Endodermal cell (in vitro differentiated cells): ENCODE data around the gene SIKE1. TPM values are rescaled to one million over a fixed set of nuclear protein-coding genes. Genes with fewer than 3 reads are reported as not detected.

Experiments used
- DNase-seq: peaks from one replicate; pipeline ENCODE4 v3.0.0-alpha.2; 2017
- H3K27ac ChIP-seq: 2 replicates; pipeline ENCODE4 v1.5.1; 2013; ENCODE audit warnings: mild to moderate bottlenecking, low read depth, low read length, moderate library complexity
- H3K27me3 ChIP-seq: 2 replicates; pipeline ENCODE4 v1.6.1; 2013; ENCODE audit warnings: mild to moderate bottlenecking, low read length, moderate library complexity; ENCODE audit not compliant: insufficient read depth, control insufficient read depth, poor library complexity, severe bottlenecking
- H3K36me3 ChIP-seq: 2 replicates; pipeline ENCODE4 v1.7.0; 2013; ENCODE audit warnings: mild to moderate bottlenecking, low read length, moderate library complexity; ENCODE audit not compliant: control insufficient read depth, insufficient read depth
- H3K4me1 ChIP-seq: one replicate; pipeline ENCODE4 v1.7.0; 2013; ENCODE audit warnings: low read length; ENCODE audit not compliant: control insufficient read depth, insufficient read depth
- H3K4me3 ChIP-seq: 2 replicates; pipeline ENCODE4 v1.5.1; 2013; ENCODE audit warnings: mild to moderate bottlenecking, low read length, moderate library complexity
- H3K9ac ChIP-seq: 2 replicates; pipeline ENCODE4 v1.6.1; 2013; ENCODE audit warnings: mild to moderate bottlenecking, low read length, moderate library complexity; ENCODE audit not compliant: poor library complexity, severe bottlenecking; ENCODE audit errors: extremely low read depth
- H3K9me3 ChIP-seq: 2 replicates; pipeline ENCODE4 v1.6.1; 2013; ENCODE audit warnings: mild to moderate bottlenecking, low read length, moderate library complexity; ENCODE audit not compliant: control insufficient read depth
- H3K27ac Mint-ChIP-seq: 2 replicates; pipeline ENCODE4 v1.8.0; 2020; ENCODE audit warnings: mixed read lengths
- H3K27me3 Mint-ChIP-seq: 2 replicates; pipeline ENCODE4 v1.8.0; 2021; ENCODE audit warnings: mild to moderate bottlenecking, mixed read lengths; ENCODE audit not compliant: insufficient read depth
- H3K36me3 Mint-ChIP-seq: 2 replicates; pipeline ENCODE4 v1.8.0; 2020; ENCODE audit warnings: low read depth, mixed read lengths
- H3K4me1 Mint-ChIP-seq: 2 replicates; pipeline ENCODE4 v1.8.0; 2020; ENCODE audit warnings: mixed read lengths
- H3K4me3 Mint-ChIP-seq: 2 replicates; pipeline ENCODE4 v1.8.0; 2020; ENCODE audit warnings: mild to moderate bottlenecking, moderate library complexity, mixed read lengths
- H3K9me3 Mint-ChIP-seq: 2 replicates; pipeline ENCODE4 v1.8.0; 2020; ENCODE audit warnings: mild to moderate bottlenecking, mixed read lengths
- CTCF ChIP-seq: fragments of 200-600 bp; sonication (generic); conservative IDR thresholded peaks from 2 replicates; pipeline ENCODE4 v1.5.0; 2021; ENCODE audit warnings: antibody characterized with exemption, mild to moderate bottlenecking
- WGBS, 2 experiments: methylation state at CpG; one replicate each; pipeline versions ENCODE4 v1.1.5 to v1.1.7; 2013; ENCODE audit warnings: missing lambda C conversion rate in 2 of 2, mixed read lengths in 1 of 2; ENCODE audit not compliant: insufficient coverage in 1 of 2, insufficient read length in 1 of 2; 5-methylcytosine and 5-hydroxymethylcytosine counted together
- total RNA-seq, 2 donors: library from RNA; stranded (reverse); fragmentation: NEBNext Ultra II Directional in 1 of 2; extraction: Animal tissue kit (Norgen Biotek cat#: 25700) in 1 of 2; gene quantifications; 2 replicates in 1 of 2; 3 replicates in 1 of 2; pipeline ENCODE4 v1.2.1, GENCODE V29; 2021

Gene SIKE1
- total RNA-seq, 2 donors from 2014 or later = 69.0 to 72.2 TPM

- no peak for TF ChIP-seq CTCF
- H3K9me3 Mint-ChIP-seq = no peaks in the 10 kb centered on the region
- no peaks in the 10 kb centered on the region for H3K9me3 ChIP-seq
- no peak overlapping the region for H3K9ac ChIP-seq
- no peaks in the 10 kb centered on the region for H3K27me3 Mint-ChIP-seq
- DNase-seq = no peak
- H3K4me3 ChIP-seq = no peak overlapping the region
- no peaks in the 10 kb centered on the region for H3K27me3 ChIP-seq
- peaks cover 99% of the 10 kb centered on the region for H3K36me3 ChIP-seq
- no peak overlapping the region for H3K27ac ChIP-seq
- H3K36me3 Mint-ChIP-seq = peaks cover 80% of the 10 kb centered on the region
- 99 to 100% methylated on average over 1 to 2 of the region's 2 CpGs for WGBS, 2 experiments
- H3K27ac Mint-ChIP-seq = peak overlapping the region; percentile 56
- no peak overlapping the region for H3K4me3 Mint-ChIP-seq
- H3K4me1 ChIP-seq = no peaks in the 10 kb centered on the region
- peaks cover 10% of the 10 kb centered on the region for H3K4me1 Mint-ChIP-seq
Measured at GRCh38 chr1:114745291-114745690, 35.2 kb downstream of the SIKE1 start.

- Mint-ChIP-seq H3K4me1 (peaks cover 3% of the 10 kb centered on the region), H3K27me3 (no peaks in the 10 kb centered on the region), H3K4me3 (no peak overlapping the region), H3K36me3 (peaks cover 80% of the 10 kb centered on the region), H3K9me3 (no peaks in the 10 kb centered on the region), H3K27ac (no peak overlapping the region)
- Histone ChIP-seq H3K4me3 (no peak overlapping the region), H3K9ac (no peak overlapping the region), H3K4me1 (no peaks in the 10 kb centered on the region), H3K27me3 (no peaks in the 10 kb centered on the region), H3K36me3 (peaks cover 92% of the 10 kb centered on the region), H3K27ac (no peak overlapping the region), H3K9me3 (no peaks in the 10 kb centered on the region)
- DNase-seq = no peak
- WGBS, 2 experiments = 81 to 96% methylated on average over 5 to 11 of the region's 11 CpGs
- no peak for TF ChIP-seq CTCF
Measured at GRCh38 chr1:114741963-114742746, 38.3 kb downstream of the SIKE1 start.

GRCh38 chr1:114740331-114740730 lies 40.2 kb downstream of the SIKE1 start:
- Mint-ChIP-seq H3K36me3 (peaks cover 79% of the 10 kb centered on the region), H3K27me3 (no peaks in the 10 kb centered on the region)
- H3K36me3 ChIP-seq = peaks cover 92% of the 10 kb centered on the region

More at GRCh38 chr1:114740331-114740730, 40.2 kb downstream of the SIKE1 start:
- TF ChIP-seq CTCF = no peak
- Histone ChIP-seq H3K27ac (no peak overlapping the region), H3K4me3 (no peak overlapping the region), H3K9ac (no peak overlapping the region), H3K4me1 (no peaks in the 10 kb centered on the region), H3K9me3 (no peaks in the 10 kb centered on the region), H3K27me3 (no peaks in the 10 kb centered on the region)
- WGBS, 2 experiments = 100% methylated on average over 1 of the region's 1 CpG; no CpG with 5 or more reads in 1 of the 2 experiments
- Mint-ChIP-seq H3K4me3 (no peak overlapping the region), H3K4me1 (peaks cover 3% of the 10 kb centered on the region), H3K9me3 (no peaks in the 10 kb centered on the region), H3K27ac (peak overlapping the region; percentile 65)
- DNase-seq = no peak
